ENCODE data around the gene ARFIP2. TPM values are rescaled to one million over a fixed set of nuclear protein-coding genes. Genes with fewer than 3 reads are reported as not detected.

The ARFIP2 gene, protein sequence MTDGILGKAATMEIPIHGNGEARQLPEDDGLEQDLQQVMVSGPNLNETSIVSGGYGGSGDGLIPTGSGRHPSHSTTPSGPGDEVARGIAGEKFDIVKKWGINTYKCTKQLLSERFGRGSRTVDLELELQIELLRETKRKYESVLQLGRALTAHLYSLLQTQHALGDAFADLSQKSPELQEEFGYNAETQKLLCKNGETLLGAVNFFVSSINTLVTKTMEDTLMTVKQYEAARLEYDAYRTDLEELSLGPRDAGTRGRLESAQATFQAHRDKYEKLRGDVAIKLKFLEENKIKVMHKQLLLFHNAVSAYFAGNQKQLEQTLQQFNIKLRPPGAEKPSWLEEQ
- total RNA-seq (2022): 72.2 and 74.9 TPM in 2 replicates
- Bru-seq, nascent RNA: percentile 76 among the genes with signal in this experiment
- BruChase-seq, experiment 1, labeled RNA remaining after a 6-hour chase: percentile 93 among the genes with signal in this experiment
- BruChase-seq, experiment 2, labeled RNA remaining after a 2-hour chase: percentile 91 among the genes with signal in this experiment
- long read RNA-seq, transcript ARFIP2-202 (8 exons, 1,868 nt): minor isoform, 5 of 56 reads
- long read RNA-seq, transcript ARFIP2-201 (8 exons, 2,543 nt): major isoform, 13 of 56 reads
- long read RNA-seq, partial matches to known transcripts: 25 of 56 reads
- long read RNA-seq, other reads (novel, unspliced or antisense): 12 of 56 reads

- intact Hi-C loops (cut with micrococcal nuclease; ENCODE audit: unreplicated experiment): loop anchor here (10.0 kb wide), 1 partner anchor 134 kb away; the partner anchor contains the start of genes TAF10 and TPP1
- Mint-ChIP-seq H3K27me3 (ENCODE audit: unreplicated experiment) (no peaks in the 10 kb centered on the region), H3K4me1 (ENCODE audit: low read depth, unreplicated experiment) (peaks cover 27% of the 10 kb centered on the region), H3K27ac (ENCODE audit: unreplicated experiment) (peak within 1 kb of the TSS; percentile 92), H3K4me3 (ENCODE audit: low read depth, unreplicated experiment) (peak within 1 kb of the TSS; percentile 97), H3K9me3 (ENCODE audit: low read depth, unreplicated experiment) (no peaks in the 10 kb centered on the region), H3K36me3 (ENCODE audit: insufficient read depth, unreplicated experiment) (peaks cover 64% of the 10 kb centered on the region)
- DNase-seq: peak; percentile 96
- CTCF ChIA-PET: interaction anchor here (0.7 to 1.2 kb wide), 4 partner anchors 21 to 102 kb away, joined by 3 to 9 read pairs (median 7); no protein-coding TSS in a partner anchor
- no TSS peak for BruUV-seq (replicated peaks)
- TF ChIP-seq, protein P1, sequence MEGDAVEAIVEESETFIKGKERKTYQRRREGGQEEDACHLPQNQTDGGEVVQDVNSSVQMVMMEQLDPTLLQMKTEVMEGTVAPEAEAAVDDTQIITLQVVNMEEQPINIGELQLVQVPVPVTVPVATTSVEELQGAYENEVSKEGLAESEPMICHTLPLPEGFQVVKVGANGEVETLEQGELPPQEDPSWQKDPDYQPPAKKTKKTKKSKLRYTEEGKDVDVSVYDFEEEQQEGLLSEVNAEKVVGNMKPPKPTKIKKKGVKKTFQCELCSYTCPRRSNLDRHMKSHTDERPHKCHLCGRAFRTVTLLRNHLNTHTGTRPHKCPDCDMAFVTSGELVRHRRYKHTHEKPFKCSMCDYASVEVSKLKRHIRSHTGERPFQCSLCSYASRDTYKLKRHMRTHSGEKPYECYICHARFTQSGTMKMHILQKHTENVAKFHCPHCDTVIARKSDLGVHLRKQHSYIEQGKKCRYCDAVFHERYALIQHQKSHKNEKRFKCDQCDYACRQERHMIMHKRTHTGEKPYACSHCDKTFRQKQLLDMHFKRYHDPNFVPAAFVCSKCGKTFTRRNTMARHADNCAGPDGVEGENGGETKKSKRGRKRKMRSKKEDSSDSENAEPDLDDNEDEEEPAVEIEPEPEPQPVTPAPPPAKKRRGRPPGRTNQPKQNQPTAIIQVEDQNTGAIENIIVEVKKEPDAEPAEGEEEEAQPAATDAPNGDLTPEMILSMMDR (IDR thresholded peaks at IDR 0.05; ENCODE audit: unreplicated experiment): no peak
Measured at GRCh38 chr11:6481012-6481923, at the start of gene ARFIP2, which contains the start of gene TIMM10B. Gene ARFIP2 (minus strand): TSS chr11:6481331. CDS start chr11:6480421, 910 bp downstream. Gene TIMM10B (plus strand): TSS chr11:6481501. CDS start chr11:6481517, 16 bp downstream.

- DNase-seq: no peak
- Mint-ChIP-seq H3K27me3 (ENCODE audit: unreplicated experiment) (no peaks in the 10 kb centered on the region), H3K9me3 (ENCODE audit: low read depth, unreplicated experiment) (no peaks in the 10 kb centered on the region), H3K36me3 (ENCODE audit: insufficient read depth, unreplicated experiment) (peaks cover 13% of the 10 kb centered on the region), H3K27ac (ENCODE audit: unreplicated experiment) (no peak overlapping the region), H3K4me3 (ENCODE audit: low read depth, unreplicated experiment) (no peak overlapping the region), H3K4me1 (ENCODE audit: low read depth, unreplicated experiment) (no peaks in the 10 kb centered on the region)
- TF ChIP-seq, protein P1 (IDR thresholded peaks at IDR 0.05; ENCODE audit: unreplicated experiment): no peak
- no TSS peak for BruUV-seq (replicated peaks)
- intact Hi-C loops (cut with micrococcal nuclease; ENCODE audit: unreplicated experiment): loop anchor here (1.0 kb wide), 2 partner anchors 152 to 175 kb away; partner anchors contain the start of gene MRPL17
- CTCF ChIA-PET: interaction anchor here (0.6 to 1.8 kb wide), 8 partner anchors 88 to 604 kb away, joined by 3 to 18 read pairs (median 4); partner anchors contain the start of genes MRPL17 and SMPD1
Measured at GRCh38 chr11:6530848-6531247, 49.7 kb upstream of the ARFIP2 start.

- TF ChIP-seq, protein P1 (IDR thresholded peaks at IDR 0.05; ENCODE audit: unreplicated experiment): no peak
- Mint-ChIP-seq H3K27me3 (ENCODE audit: unreplicated experiment) (no peaks in the 10 kb centered on the region), H3K4me3 (ENCODE audit: low read depth, unreplicated experiment) (no peak overlapping the region), H3K27ac (ENCODE audit: unreplicated experiment) (no peak overlapping the region), H3K4me1 (ENCODE audit: low read depth, unreplicated experiment) (no peaks in the 10 kb centered on the region), H3K9me3 (ENCODE audit: low read depth, unreplicated experiment) (no peaks in the 10 kb centered on the region), H3K36me3 (ENCODE audit: insufficient read depth, unreplicated experiment) (peaks cover 8% of the 10 kb centered on the region)
- CTCF ChIA-PET: no interaction called here
- no TSS peak for BruUV-seq (replicated peaks)
- intact Hi-C loops (cut with micrococcal nuclease; ENCODE audit: unreplicated experiment): no loop called here
- no peak for DNase-seq
Measured at GRCh38 chr11:6529266-6529665, 48.1 kb upstream of the ARFIP2 start.
